Esophagus muscularis mucosa (tissue), 3 donors: ENCODE measurements around the gene LIMK2.

Experiments used
- CTCF ChIP-seq, 3 experiments: fragments of 200-600 bp in 2 of 3; fragments of 450-650 bp in 1 of 3; sonication (generic) in 2 of 3; IDR thresholded peaks; one replicate each; pipeline ENCODE4 v1.5.1; 2017 to 2019; ENCODE audit warnings: antibody characterized with exemption in 3 of 3, mild to moderate bottlenecking in 2 of 3, moderate library complexity in 1 of 3
- EP300 ChIP-seq: sonication (generic); formaldehyde crosslinking; IDR thresholded peaks from one replicate; pipeline ENCODE4 v1.6.1; 2017; ENCODE audit warnings: antibody characterized with exemption

- TF ChIP-seq CTCF (IDR thresholded peaks at IDR 0.05) (no peak), EP300 (no peak)
These were observed 17.4 kb downstream of the LIMK2 start for GRCh38 chr22:31229402-31230079.
